Measurements from ENCODE around the gene GRID1. TPM values are rescaled to one million over a fixed set of nuclear protein-coding genes. Genes with fewer than 3 reads are reported as not detected.

Gene GRID1
- polyA plus RNA-seq, 1 donor from 2014 or later = not detected

- H3K4me1 Mint-ChIP-seq = peaks cover 0 to 2% (median 0%) of the 10 kb centered on the region in 3 donors
- peaks cover 0 to 8% (median 1%) of the 10 kb centered on the region in 3 donors for H3K9me3 Mint-ChIP-seq
- H3K27ac Mint-ChIP-seq = no peak overlapping the region
- H3K36me3 Mint-ChIP-seq = no peaks in the 10 kb centered on the region
- H3K27me3 Mint-ChIP-seq = peaks cover 8% of the 10 kb centered on the region
- no peak overlapping the region for H3K4me3 Mint-ChIP-seq
These were observed 111.0 kb downstream of the GRID1 start for GRCh38 chr10:86255405-86256251.

GRCh38 chr10:86254526-86255174 is 111.9 kb downstream of the GRID1 start:
- peaks cover 5% of the 10 kb centered on the region for H3K27me3 Mint-ChIP-seq
- no peak overlapping the region for H3K4me3 Mint-ChIP-seq
- H3K27ac Mint-ChIP-seq = no peak overlapping the region
- H3K36me3 Mint-ChIP-seq = no peaks in the 10 kb centered on the region
- H3K4me1 Mint-ChIP-seq = no peaks in the 10 kb centered on the region
- H3K9me3 Mint-ChIP-seq = peaks cover 0 to 15% (median 7%) of the 10 kb centered on the region in 3 donors

- peaks cover 0 to 2% (median 0%) of the 10 kb centered on the region in 3 donors for H3K4me1 Mint-ChIP-seq
- H3K27ac Mint-ChIP-seq = no peak overlapping the region
- H3K4me3 Mint-ChIP-seq = no peak overlapping the region
- H3K36me3 Mint-ChIP-seq = no peaks in the 10 kb centered on the region
- H3K27me3 Mint-ChIP-seq = peaks cover 5% of the 10 kb centered on the region
- H3K9me3 Mint-ChIP-seq = peaks cover 0 to 16% (median 9%) of the 10 kb centered on the region in 3 donors
These were observed 112.5 kb downstream of the GRID1 start for GRCh38 chr10:86254081-86254480.

- Mint-ChIP-seq H3K27ac (no peak overlapping the region), H3K4me3 (peak overlapping the region in 1 of 4 donors; percentile 19), H3K9me3 (peaks cover 0 to 16% (median 9%) of the 10 kb centered on the region in 3 donors), H3K4me1 (peaks cover 0 to 2% (median 0%) of the 10 kb centered on the region in 3 donors), H3K36me3 (no peaks in the 10 kb centered on the region), H3K27me3 (peaks cover 5% of the 10 kb centered on the region)
These were observed 113.2 kb downstream of the GRID1 start for GRCh38 chr10:86253091-86254072.

GRCh38 chr10:86252556-86252955 is 114.0 kb downstream of the GRID1 start:
- Mint-ChIP-seq H3K36me3 (no peaks in the 10 kb centered on the region), H3K4me3 (no peak overlapping the region), H3K27me3 (peaks cover 5% of the 10 kb centered on the region), H3K4me1 (peaks cover 0 to 2% (median 0%) of the 10 kb centered on the region in 3 donors), H3K9me3 (peaks cover 0 to 12% (median 9%) of the 10 kb centered on the region in 3 donors), H3K27ac (no peak overlapping the region)

GRCh38 chr10:86252079-86252478 is 114.5 kb downstream of the GRID1 start:
- peaks cover 0 to 11% (median 8%) of the 10 kb centered on the region in 3 donors for H3K9me3 Mint-ChIP-seq
- H3K27ac Mint-ChIP-seq = no peak overlapping the region
- peaks cover 0 to 2% (median 0%) of the 10 kb centered on the region in 3 donors for H3K4me1 Mint-ChIP-seq
- H3K36me3 Mint-ChIP-seq = no peaks in the 10 kb centered on the region
- H3K27me3 Mint-ChIP-seq = peaks cover 5% of the 10 kb centered on the region
- no peak overlapping the region for H3K4me3 Mint-ChIP-seq

- Mint-ChIP-seq H3K27ac (no peak overlapping the region), H3K4me1 (peaks cover 0 to 5% (median 0%) of the 10 kb centered on the region in 3 donors), H3K27me3 (peaks cover 5% of the 10 kb centered on the region), H3K36me3 (no peaks in the 10 kb centered on the region), H3K9me3 (peaks cover 0 to 11% (median 8%) of the 10 kb centered on the region in 3 donors), H3K4me3 (no peak overlapping the region)
These were observed 115.2 kb downstream of the GRID1 start for GRCh38 chr10:86251426-86251825.

GRCh38 chr10:86250399-86250798 is 116.2 kb downstream of the GRID1 start:
- no peak overlapping the region for H3K27ac Mint-ChIP-seq
- no peaks in the 10 kb centered on the region for H3K36me3 Mint-ChIP-seq
- peaks cover 0 to 11% (median 8%) of the 10 kb centered on the region in 3 donors for H3K9me3 Mint-ChIP-seq
- peaks cover 0 to 5% (median 0%) of the 10 kb centered on the region in 3 donors for H3K4me1 Mint-ChIP-seq
- H3K4me3 Mint-ChIP-seq = peak overlapping the region in 1 of 4 donors; percentile 10
- H3K27me3 Mint-ChIP-seq = peaks cover 4% of the 10 kb centered on the region

GRCh38 chr10:86249794-86250193 is 116.8 kb downstream of the GRID1 start:
- Mint-ChIP-seq H3K36me3 (no peaks in the 10 kb centered on the region), H3K4me1 (peaks cover 0 to 5% (median 0%) of the 10 kb centered on the region in 3 donors), H3K4me3 (peak overlapping the region in 1 of 4 donors; percentile 10), H3K9me3 (peaks cover 0 to 11% (median 8%) of the 10 kb centered on the region in 3 donors), H3K27ac (no peak overlapping the region), H3K27me3 (peaks cover 3% of the 10 kb centered on the region)

- Mint-ChIP-seq H3K4me1 (peaks cover 0 to 5% (median 0%) of the 10 kb centered on the region in 3 donors), H3K27ac (no peak overlapping the region), H3K36me3 (no peaks in the 10 kb centered on the region), H3K27me3 (no peaks in the 10 kb centered on the region), H3K4me3 (no peak overlapping the region), H3K9me3 (peaks cover 0 to 11% (median 8%) of the 10 kb centered on the region in 3 donors)
These were observed 118.5 kb downstream of the GRID1 start for GRCh38 chr10:86248062-86248461.

GRCh38 chr10:86247588-86247987 is 119.0 kb downstream of the GRID1 start:
- Mint-ChIP-seq H3K27ac (no peak overlapping the region), H3K27me3 (no peaks in the 10 kb centered on the region), H3K36me3 (no peaks in the 10 kb centered on the region), H3K9me3 (peaks cover 0 to 10% (median 8%) of the 10 kb centered on the region in 3 donors), H3K4me3 (no peak overlapping the region), H3K4me1 (peaks cover 0 to 5% (median 0%) of the 10 kb centered on the region in 3 donors)

GRCh38 chr10:86247073-86247472 is 119.5 kb downstream of the GRID1 start:
- Mint-ChIP-seq H3K36me3 (no peaks in the 10 kb centered on the region), H3K9me3 (peaks cover 0 to 10% (median 8%) of the 10 kb centered on the region in 3 donors), H3K4me3 (peak overlapping the region in 1 of 4 donors; percentile 31), H3K27me3 (no peaks in the 10 kb centered on the region), H3K4me1 (peaks cover 0 to 5% (median 0%) of the 10 kb centered on the region in 3 donors), H3K27ac (no peak overlapping the region)

GRCh38 chr10:86246279-86246940 is 120.2 kb downstream of the GRID1 start:
- H3K4me1 Mint-ChIP-seq = peaks cover 0 to 5% (median 0%) of the 10 kb centered on the region in 3 donors
- H3K27me3 Mint-ChIP-seq = no peaks in the 10 kb centered on the region
- H3K36me3 Mint-ChIP-seq = no peaks in the 10 kb centered on the region
- H3K4me3 Mint-ChIP-seq = no peak overlapping the region
- H3K9me3 Mint-ChIP-seq = peaks cover 0 to 10% (median 8%) of the 10 kb centered on the region in 3 donors
- H3K27ac Mint-ChIP-seq = no peak overlapping the region

- Mint-ChIP-seq H3K4me1 (peaks cover 0 to 5% (median 0%) of the 10 kb centered on the region in 3 donors), H3K27ac (no peak overlapping the region), H3K27me3 (no peaks in the 10 kb centered on the region), H3K4me3 (no peak overlapping the region), H3K9me3 (peaks cover 0 to 10% (median 5%) of the 10 kb centered on the region in 3 donors), H3K36me3 (no peaks in the 10 kb centered on the region)
These were observed 121.6 kb downstream of the GRID1 start for GRCh38 chr10:86245015-86245394.
